Measurements from ENCODE around the gene UBQLN3. TPM values are rescaled to one million over a fixed set of nuclear protein-coding genes. Genes with fewer than 3 reads are reported as not detected.

Gene UBQLN3
- not detected in 2 replicates for total RNA-seq (2014; rRNA removed; shearing (Covaris generic))

- DNase-seq (ENCODE audit: low spot score), result no peak
- in situ Hi-C loops (cut with HindIII; ENCODE audit: low sequenced_read_pairs), result no loop called here
Measured at GRCh38 chr11:5509803-5510202, at the start of gene UBQLN3. UBQLN3 (minus strand) TSS chr11:5509957; CDS start chr11:5509558, 399 bp downstream.

- in situ Hi-C loops (cut with HindIII; ENCODE audit: low sequenced_read_pairs), result no loop called here
Measured at GRCh38 chr11:5557751-5558150, 48.0 kb upstream of the UBQLN3 start.

GRCh38 chr11:5556596-5557188 lies 46.9 kb upstream of the UBQLN3 start:
- in situ Hi-C loops (cut with HindIII; ENCODE audit: low sequenced_read_pairs), result no loop called here
- DNase-seq (ENCODE audit: low spot score), result no peak

More at GRCh38 chr11:5557751-5558150, 48.0 kb upstream of the UBQLN3 start:
- no peak for DNase-seq (ENCODE audit: low spot score)

GRCh38 chr11:5553343-5553742 lies 43.6 kb upstream of the UBQLN3 start:
- in situ Hi-C loops (cut with HindIII; ENCODE audit: low sequenced_read_pairs), result no loop called here
- DNase-seq (ENCODE audit: low spot score), result peak; percentile 21

GRCh38 chr11:5550440-5551095 lies 40.8 kb upstream of the UBQLN3 start:
- in situ Hi-C loops (cut with HindIII; ENCODE audit: low sequenced_read_pairs), result no loop called here
- DNase-seq (ENCODE audit: low spot score), result no peak

GRCh38 chr11:5548440-5548839 lies 38.7 kb upstream of the UBQLN3 start, which contains the start of gene OR52H1:
OR52H1 (minus strand) TSS chr11:5548540; CDS start chr11:5545505, 3,035 bp downstream.
- in situ Hi-C loops (cut with HindIII; ENCODE audit: low sequenced_read_pairs), result no loop called here
- no peak for DNase-seq (ENCODE audit: low spot score)

- in situ Hi-C loops (cut with HindIII; ENCODE audit: low sequenced_read_pairs), result no loop called here
- DNase-seq (ENCODE audit: low spot score), result no peak
Measured at GRCh38 chr11:5547982-5548381, 38.2 kb upstream of the UBQLN3 start.

GRCh38 chr11:5546457-5546856 lies 36.7 kb upstream of the UBQLN3 start:
- in situ Hi-C loops (cut with HindIII; ENCODE audit: low sequenced_read_pairs), result no loop called here
- DNase-seq (ENCODE audit: low spot score), result no peak

- no peak for DNase-seq (ENCODE audit: low spot score)
- in situ Hi-C loops (cut with HindIII; ENCODE audit: low sequenced_read_pairs), result no loop called here
Measured at GRCh38 chr11:5541427-5541826, 31.7 kb upstream of the UBQLN3 start.

- in situ Hi-C loops (cut with HindIII; ENCODE audit: low sequenced_read_pairs), result no loop called here
- no peak for DNase-seq (ENCODE audit: low spot score)
Measured at GRCh38 chr11:5536482-5536881, 26.7 kb upstream of the UBQLN3 start.

GRCh38 chr11:5534046-5534445 lies 24.3 kb upstream of the UBQLN3 start:
- DNase-seq (ENCODE audit: low spot score), result no peak
- in situ Hi-C loops (cut with HindIII; ENCODE audit: low sequenced_read_pairs), result no loop called here

- no peak for DNase-seq (ENCODE audit: low spot score)
- in situ Hi-C loops (cut with HindIII; ENCODE audit: low sequenced_read_pairs), result no loop called here
Measured at GRCh38 chr11:5531053-5531831, 21.5 kb upstream of the UBQLN3 start.

- DNase-seq (ENCODE audit: low spot score), result peak; percentile 5
- in situ Hi-C loops (cut with HindIII; ENCODE audit: low sequenced_read_pairs), result no loop called here
Measured at GRCh38 chr11:5528495-5528894, 18.7 kb upstream of the UBQLN3 start.

- DNase-seq (ENCODE audit: low spot score), result no peak
- in situ Hi-C loops (cut with HindIII; ENCODE audit: low sequenced_read_pairs), result no loop called here
Measured at GRCh38 chr11:5527716-5528115, 18.0 kb upstream of the UBQLN3 start.

GRCh38 chr11:5524756-5525155 lies 15.0 kb upstream of the UBQLN3 start:
- in situ Hi-C loops (cut with HindIII; ENCODE audit: low sequenced_read_pairs), result no loop called here
- DNase-seq (ENCODE audit: low spot score), result no peak

- in situ Hi-C loops (cut with HindIII; ENCODE audit: low sequenced_read_pairs), result no loop called here
- no peak for DNase-seq (ENCODE audit: low spot score)
Measured at GRCh38 chr11:5522308-5522707, 12.6 kb upstream of the UBQLN3 start.

- in situ Hi-C loops (cut with HindIII; ENCODE audit: low sequenced_read_pairs), result no loop called here
Measured at GRCh38 chr11:5521540-5521939, 11.8 kb upstream of the UBQLN3 start.

GRCh38 chr11:5516599-5516998 lies 6.8 kb upstream of the UBQLN3 start, which contains the start of gene UBQLNL:
UBQLNL (minus strand) TSS chr11:5516699; CDS start chr11:5516441, 258 bp downstream.
- no peak for DNase-seq (ENCODE audit: low spot score)
- in situ Hi-C loops (cut with HindIII; ENCODE audit: low sequenced_read_pairs), result no loop called here

More at GRCh38 chr11:5521540-5521939, 11.8 kb upstream of the UBQLN3 start:
- no peak for DNase-seq (ENCODE audit: low spot score)

GRCh38 chr11:5514841-5515240 lies 5.1 kb upstream of the UBQLN3 start:
- in situ Hi-C loops (cut with HindIII; ENCODE audit: low sequenced_read_pairs), result no loop called here
- DNase-seq (ENCODE audit: low spot score), result no peak

GRCh38 chr11:5508605-5509004 lies 1.2 kb downstream of the UBQLN3 start:
- in situ Hi-C loops (cut with HindIII; ENCODE audit: low sequenced_read_pairs), result no loop called here
- DNase-seq (ENCODE audit: low spot score), result no peak
